T-helper 1 cell (primary cell): ENCODE data around the gene KRTAP10-11.
"Not testable (repeated sequence)": the region's sequence is repeated elsewhere in the genome, so short reads cannot be mapped to it uniquely, and the experiment has no call there.

Source experiments
- DNase-seq, 5 donors: peaks; one replicate each; pipeline ENCODE4 v3.0.0-alpha.2; 2012 to 2020

The KRTAP10-11 gene

GRCh38 chr21:44640761-44641160, 5.5 kb upstream of the KRTAP10-11 start:
- DNase-seq: no peak

DNA sequence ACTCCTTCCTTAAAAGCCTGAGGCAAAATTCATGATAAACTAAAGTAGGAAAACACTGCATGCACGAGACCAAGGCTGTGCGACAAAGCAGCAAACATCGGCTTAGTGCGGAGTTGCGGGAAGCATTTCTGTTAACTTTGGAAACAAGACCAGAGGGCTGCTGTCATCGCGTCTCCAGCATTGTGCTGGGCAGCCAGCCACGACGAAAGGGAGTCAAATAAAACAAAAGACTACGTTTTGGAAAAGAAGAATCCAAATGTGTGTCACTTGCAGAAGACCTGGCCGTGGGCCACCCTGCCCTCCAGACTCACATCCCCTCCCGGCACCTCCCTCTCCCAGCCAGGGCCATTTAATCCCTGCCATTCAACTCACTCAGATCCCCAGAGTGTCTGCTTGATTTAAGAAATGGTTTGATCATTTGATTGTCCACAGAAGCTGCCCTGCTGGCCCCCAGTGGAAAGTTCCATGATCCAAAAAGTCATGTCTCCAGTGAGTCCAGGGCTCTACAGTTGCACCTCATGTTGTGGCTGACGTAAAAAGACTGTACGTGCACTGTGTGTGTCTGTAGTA, 2.4 kb upstream of the KRTAP10-11 start:
- no peak for DNase-seq

- no peak for DNase-seq
These were observed 1.3 kb upstream of the KRTAP10-11 start for GRCh38 chr21:44644878-44645277.

DNA sequence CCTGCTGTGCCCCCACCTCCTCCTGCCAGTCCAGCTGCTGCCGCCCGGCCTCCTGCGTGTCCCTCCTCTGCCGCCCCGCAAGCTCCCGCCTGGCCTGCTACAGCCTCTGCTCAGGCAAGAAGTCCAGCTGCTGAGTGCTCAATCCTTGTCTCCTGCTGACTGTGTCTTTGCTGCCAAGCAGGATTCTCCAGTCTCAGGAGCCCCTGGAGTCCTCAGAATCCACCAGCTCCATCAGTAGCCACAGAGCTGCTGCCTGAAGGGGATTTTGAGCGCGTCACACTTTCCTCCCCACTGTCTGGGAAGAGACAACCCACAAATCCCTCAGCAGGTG, 973 bp downstream of the KRTAP10-11 start:
- no peak for DNase-seq

- no peak for DNase-seq
These were observed 2.5 kb downstream of the KRTAP10-11 start for GRCh38 chr21:44648557-44649311.

DNA sequence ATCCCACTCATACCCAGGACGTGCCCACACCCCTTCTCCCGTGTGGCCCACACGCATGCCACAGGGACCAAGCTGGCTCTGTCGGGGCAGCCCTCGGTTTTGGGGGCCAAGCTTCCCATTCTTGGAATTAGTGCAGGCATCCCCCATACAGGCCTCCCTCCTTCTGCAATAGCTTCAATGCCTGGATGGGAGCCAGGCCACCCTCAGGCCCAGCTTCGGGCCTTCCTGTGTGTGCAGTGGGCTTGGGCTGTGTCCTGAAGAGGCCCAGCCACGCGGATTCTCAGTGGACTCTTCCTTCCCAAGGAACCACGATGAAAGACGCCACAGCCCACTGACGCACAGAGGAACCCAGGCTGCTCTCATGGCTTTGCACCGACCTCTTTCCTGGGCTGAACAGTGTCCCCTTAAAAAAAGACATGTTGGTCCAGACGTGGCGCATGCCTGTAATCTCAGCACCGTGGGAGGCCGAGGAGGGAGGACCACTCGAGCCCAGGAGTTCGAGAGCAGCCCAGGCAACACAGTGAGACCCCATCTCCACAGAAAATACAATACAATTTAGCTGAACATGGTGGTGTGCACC, 3.4 kb downstream of the KRTAP10-11 start:
- DNase-seq: no peak

DNA sequence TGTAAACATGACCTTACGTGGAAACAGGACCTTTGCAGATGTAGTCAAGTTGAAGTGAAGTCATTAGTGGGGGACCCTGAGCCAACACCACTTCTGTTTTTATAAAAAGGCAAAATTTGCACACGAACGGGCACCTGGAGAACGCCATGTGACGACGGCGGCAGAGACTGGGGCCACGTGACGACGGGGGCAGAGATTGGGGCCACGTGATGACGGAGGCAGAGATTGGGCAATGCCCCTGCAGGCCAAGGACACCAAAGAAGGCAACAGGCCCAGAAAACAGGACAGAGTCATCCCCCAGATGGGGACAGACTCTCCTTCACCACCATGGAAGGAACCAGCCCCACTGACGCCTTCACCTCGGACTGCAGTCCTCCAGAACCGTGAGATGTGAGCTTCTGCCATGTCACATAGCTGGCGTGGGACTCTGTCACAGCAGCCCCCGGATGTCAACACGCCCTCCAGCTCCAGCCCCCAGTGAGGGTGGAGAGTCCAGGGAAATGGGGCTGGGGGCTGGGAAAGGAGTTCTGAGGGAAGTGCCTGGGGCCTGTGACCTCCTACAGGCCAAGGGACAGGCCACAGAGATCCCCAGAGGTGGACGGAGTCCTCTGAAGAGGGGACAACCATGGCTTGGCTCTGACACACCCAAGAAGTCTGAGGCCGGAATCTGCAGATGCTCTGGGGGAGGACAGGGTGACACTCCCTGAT, 4.2 kb downstream of the KRTAP10-11 start:
- DNase-seq: no peak

DNA sequence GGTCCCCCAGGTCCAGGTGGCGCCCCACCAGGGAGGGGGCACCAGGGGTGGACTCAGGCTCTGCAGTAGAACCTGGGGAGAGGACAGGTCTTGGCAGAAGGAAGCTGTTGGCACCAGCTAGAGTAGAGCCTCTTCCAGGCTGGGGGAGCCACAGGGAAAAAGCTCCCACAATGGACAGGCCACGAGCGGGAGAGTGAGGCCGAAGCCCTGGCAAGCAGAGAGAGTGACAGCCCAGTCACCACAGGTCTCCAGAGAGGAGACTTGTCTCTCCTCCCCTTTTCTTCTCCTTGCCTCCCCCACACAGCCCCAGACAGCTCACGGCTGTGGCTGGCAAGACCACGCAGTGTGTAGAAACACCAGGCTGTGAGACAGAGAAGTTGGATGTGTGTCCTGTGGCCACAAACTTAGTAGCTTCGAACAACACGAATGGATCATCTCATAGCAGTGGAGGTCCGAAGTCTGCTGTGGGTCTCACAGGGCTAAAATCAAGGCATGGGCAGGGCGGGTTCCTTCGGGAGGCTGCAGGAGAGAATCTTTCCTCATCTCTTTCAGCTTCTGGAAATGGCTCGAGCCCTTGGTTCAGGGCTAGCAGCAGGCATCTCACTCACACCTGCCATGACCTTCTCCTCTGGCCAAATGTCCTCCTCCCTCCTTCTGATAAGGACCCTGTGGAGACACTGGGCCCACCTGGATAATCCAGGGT, 4.9 kb downstream of the KRTAP10-11 start:
- DNase-seq: no peak

GRCh38 chr21:44653123-44653522, 6.9 kb downstream of the KRTAP10-11 start:
- no peak for DNase-seq

DNA sequence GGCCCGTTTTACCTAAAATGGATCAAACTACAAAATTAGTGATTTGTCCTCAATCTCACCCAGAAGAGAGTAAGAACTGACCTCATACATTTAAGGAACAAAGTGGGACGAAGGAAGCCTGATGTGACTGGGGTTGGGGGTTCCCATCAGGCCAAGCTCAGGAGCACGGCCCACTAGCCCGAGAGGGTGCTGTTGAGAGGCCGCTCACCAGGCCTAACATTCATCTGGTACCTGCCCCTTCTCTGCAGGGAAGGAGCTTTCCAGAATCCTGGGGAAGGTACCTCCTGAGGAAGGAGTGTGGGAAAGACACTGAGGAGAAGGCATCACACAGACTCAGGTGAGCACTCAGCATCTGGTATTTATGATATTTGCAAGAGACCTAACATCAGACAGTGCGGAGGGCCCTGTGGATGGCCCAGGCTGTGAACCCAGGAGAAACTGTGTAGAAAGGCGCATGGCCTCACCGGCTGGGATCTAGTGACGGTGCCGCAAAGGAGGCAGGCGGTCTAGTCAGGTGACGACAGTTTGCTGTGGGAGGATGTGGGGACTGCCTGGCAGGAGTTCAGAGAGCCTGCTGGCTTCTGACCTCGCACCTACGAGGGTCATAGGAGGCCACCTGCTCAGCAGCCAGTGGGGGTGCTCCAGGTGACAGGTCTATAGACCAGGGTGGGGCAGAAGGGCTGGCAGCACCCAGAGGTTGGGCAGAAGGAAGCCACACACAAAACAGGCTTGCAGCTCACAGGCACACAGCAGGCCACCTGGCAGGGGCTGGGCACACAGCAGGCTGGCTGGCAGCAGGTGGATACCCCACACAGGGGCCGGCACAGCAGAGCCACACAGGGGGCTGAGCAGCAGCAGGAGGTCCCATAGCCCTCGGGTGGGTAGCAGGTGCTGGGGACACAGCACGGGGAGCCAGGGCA, 7.7 kb downstream of the KRTAP10-11 start:
- DNase-seq: peak; percentile 44 to 70 (median 61)

GRCh38 chr21:44654576-44655175, 8.5 kb downstream of the KRTAP10-11 start, which contains the start of gene KRTAP12-4:
Gene KRTAP12-4, minus strand, starts transcription at chr21:44654659. Its CDS starts 45 bp downstream, at chr21:44654614.
- peak in 1 of 5 donors; percentile 55 for DNase-seq

DNA sequence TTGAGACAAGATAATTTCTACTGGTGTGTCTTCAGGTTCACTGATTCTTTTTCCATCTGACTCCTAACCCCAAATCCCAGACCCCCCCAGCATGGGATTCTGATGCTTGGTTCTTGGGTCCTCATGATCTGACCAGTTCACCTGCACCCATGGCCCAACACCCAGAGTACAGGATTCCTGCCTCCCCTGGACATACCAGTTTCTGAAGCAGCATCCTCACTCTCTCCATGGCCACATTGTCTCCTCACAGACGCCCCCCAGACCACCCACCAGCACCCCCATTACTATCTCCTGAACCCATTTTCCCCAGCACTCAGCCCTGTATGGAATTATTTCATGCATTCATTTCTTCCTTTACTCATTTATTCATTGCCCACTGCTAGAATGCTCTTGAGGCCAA, 10.7 kb downstream of the KRTAP10-11 start:
- no peak for DNase-seq

GRCh38 chr21:44657635-44658540, 11.7 kb downstream of the KRTAP10-11 start, which contains the start of gene KRTAP12-3:
Gene KRTAP12-3, plus strand, starts transcription at chr21:44657932. Its CDS starts 48 bp downstream, at chr21:44657980.
- peak; percentile 43 to 93 (median 48) for DNase-seq

GRCh38 chr21:44658541-44658910, 12.3 kb downstream of the KRTAP10-11 start:
- no peak for DNase-seq

GRCh38 chr21:44658913-44659595, 12.8 kb downstream of the KRTAP10-11 start:
- DNase-seq: peak in 1 of 5 donors; percentile 70

- not testable (repeated sequence) for DNase-seq
These were observed 15.4 kb downstream of the KRTAP10-11 start for GRCh38 chr21:44661567-44661966.

GRCh38 chr21:44664691-44665090, 18.5 kb downstream of the KRTAP10-11 start:
- DNase-seq: no peak

- DNase-seq: no peak
These were observed 20.4 kb downstream of the KRTAP10-11 start, which contains the start of gene KRTAP12-2 for GRCh38 chr21:44666401-44667320. Gene KRTAP12-2, minus strand, starts transcription at chr21:44666927. Its CDS starts 41 bp downstream, at chr21:44666886.
